ENCODE measurements around the gene UTF1. TPM values are rescaled to one million over a fixed set of nuclear protein-coding genes. Genes with fewer than 3 reads are reported as not detected.

UTF1 gene
- total RNA-seq, 1 donor from 2014 or later = not detected

GRCh38 chr10:133247681-133248333, 17.8 kb downstream of the UTF1 start:
- no peak for DNase-seq (ENCODE audit: low spot score)

DNA sequence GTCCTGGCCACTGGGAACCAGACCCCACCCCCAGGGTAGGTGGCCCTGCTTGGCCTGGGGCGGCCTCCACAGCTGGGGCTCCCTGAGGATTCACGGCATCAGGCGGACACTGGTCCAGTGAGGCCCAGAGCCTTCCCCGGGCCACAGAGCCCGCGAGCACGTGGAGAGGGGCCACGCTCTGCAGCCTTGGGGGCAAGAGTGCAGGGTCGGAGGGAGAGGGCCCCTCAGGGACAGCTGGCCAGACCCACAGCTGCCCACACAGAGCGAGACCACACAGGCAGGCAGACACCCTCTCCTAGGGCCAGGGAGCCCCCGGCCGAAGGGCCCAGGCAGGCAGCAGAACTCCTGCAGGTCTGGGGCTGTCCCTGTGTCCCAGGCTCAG, 18.3 kb downstream of the UTF1 start:
- DNase-seq (ENCODE audit: low spot score) = no peak

DNA sequence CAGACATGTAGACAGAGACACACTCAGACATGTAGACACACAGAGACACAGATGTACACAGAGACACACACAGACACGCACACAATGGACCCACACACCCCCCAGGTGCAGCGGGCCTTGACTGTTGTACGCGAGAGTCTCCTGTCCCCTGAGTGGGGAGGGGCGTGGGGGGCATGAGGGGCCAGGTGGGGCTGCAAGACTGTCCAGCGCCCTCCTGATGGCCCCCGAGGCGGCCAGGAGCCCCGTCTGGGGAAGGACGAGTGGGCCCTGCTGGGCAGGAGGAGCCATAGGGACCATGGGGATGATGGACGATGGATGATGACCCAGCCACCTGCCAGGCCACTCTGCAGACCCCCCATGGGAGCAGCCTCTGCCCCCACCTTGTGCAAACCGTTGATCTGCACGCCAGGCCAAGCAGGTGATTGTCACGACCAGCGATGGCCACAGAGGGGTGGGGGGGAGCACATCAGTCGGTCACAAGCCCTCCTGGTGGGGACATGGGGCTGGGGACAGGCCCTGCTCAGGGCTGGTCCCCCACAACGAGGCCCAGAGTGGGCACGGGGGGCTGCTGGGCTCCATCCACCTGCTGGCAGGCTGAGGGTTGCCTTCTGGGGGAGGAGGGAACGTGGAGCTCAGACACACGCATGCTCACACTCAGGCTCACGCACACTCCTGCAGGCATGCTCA, 19.2 kb downstream of the UTF1 start:
- no peak for DNase-seq (ENCODE audit: low spot score)

DNA sequence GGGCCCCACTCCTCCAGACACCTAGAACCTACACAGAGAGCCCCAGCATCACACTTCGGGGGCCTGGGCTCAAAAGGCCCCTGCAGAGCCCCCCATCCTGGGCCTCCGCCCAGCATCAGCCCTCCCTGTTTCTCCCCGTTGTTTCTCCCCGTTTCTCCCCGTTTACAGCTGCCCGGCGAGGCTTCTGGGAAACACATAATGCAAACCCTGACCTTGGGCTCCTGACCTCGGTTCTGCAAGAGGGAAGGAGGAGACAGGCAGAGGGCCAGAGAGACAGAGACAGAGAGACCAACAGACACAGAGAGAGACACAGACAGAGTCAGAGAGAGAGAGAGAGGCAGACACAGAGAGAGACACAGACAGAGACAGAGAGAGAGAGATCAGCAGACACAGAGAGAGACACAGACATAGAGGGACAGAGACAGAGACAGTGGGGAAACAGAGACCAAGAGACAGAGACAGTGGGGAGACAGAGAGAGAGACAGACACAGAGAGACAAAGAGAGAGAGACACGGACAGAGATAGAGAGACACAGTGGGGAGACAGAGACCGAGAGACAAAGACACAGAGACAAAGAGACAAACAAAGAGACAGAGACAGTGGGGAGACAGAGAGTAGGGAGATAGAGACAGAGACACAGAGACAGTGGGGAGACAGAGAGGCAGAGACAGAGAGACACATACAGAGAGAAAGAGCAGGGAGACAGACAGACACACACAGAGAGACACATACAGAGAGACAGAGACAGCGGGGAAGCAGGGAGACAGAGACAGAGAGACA, 20.1 kb downstream of the UTF1 start:
- no peak for DNase-seq (ENCODE audit: low spot score)

DNA sequence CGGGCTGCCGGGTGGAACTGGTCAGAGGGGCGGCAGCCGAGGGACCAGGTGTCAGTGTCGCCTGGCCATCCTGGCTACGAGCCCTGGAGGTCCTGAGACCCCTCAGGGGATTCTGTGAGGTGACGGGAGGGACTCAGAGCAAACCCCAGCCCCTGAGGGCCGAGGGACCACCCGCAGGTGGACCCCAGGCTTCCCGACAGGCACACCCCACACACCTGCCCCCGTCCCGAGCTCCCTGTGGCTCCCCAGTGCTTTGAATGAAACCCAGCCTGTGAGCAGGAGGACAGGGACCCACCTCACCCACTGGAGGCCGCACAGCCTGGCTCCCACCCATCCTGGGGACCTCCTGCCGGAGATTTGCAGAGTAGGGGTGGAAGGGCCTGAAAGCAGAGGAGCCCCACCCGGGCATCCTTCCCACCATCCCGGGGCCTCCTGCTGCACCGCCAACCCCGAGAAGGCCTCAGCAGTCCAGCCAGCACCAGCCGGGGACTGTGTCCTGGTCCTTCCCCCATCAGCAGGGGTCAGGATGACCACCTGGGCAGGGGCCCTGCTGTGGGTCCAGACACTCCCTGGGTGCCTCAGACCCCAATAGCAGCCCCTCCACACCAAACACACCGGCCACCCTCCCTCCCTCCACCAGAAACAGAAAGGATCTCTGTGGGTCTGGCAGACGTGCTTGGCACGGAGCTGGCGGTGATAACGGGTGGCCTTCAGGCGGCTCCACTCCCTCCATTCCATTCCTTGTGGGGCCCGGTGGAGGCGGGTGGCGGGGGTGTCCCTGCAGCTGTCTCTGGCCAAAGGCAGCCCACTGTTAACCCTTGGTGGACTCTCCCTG, 21.6 kb downstream of the UTF1 start:
- DNase-seq (ENCODE audit: low spot score) = no peak

DNA sequence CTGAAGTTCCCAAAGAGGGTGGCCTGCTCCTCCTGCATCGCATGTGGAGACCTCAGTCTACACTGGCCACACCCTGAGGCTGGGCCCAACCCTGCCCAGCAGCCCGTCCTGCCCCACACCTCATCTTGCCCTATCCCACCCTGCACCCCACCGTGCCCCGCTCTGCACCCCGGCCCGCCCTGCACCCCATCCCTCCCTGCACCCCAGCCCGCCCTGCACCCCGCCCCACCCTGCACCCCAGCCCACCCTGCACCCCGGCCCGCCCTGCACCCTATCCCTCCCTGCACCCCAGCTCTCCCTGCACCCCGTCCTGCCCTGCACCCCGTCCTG, 22.2 kb downstream of the UTF1 start:
- no peak for DNase-seq (ENCODE audit: low spot score)

GRCh38 chr10:133253361-133253955, 23.4 kb downstream of the UTF1 start:
- DNase-seq (ENCODE audit: low spot score) = no peak

- DNase-seq (ENCODE audit: low spot score) = no peak
These were observed 24.6 kb downstream of the UTF1 start for GRCh38 chr10:133254421-133255120.

DNA sequence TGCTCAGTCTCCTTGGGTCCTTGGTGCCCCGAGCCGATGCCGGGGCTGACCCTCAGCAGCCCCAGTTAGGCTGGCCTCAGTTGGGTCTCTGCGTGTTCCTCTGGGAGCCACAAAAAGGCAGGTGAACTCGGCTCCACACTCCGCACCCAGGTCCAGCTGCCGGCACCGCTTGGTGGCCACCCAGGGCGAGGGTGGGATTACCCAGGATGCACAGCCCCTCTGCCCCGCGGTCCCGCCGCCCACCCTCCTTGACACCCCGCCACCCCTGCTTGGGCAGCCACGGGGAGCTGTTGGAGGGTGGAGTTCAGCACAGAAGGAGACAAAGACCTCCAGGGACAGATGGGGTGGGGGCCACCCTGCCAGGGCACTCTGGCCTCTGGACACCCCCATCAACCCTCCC, 25.3 kb downstream of the UTF1 start:
- DNase-seq (ENCODE audit: low spot score) = no peak

GRCh38 chr10:133257489-133258065, 27.6 kb downstream of the UTF1 start:
- peak; percentile 83 for DNase-seq (ENCODE audit: low spot score)

- DNase-seq (ENCODE audit: low spot score) = peak; percentile 62
These were observed 28.2 kb downstream of the UTF1 start for GRCh38 chr10:133258066-133258817.

- peak; percentile 91 for DNase-seq (ENCODE audit: low spot score)
These were observed 29.0 kb downstream of the UTF1 start for GRCh38 chr10:133258818-133259601.

DNA sequence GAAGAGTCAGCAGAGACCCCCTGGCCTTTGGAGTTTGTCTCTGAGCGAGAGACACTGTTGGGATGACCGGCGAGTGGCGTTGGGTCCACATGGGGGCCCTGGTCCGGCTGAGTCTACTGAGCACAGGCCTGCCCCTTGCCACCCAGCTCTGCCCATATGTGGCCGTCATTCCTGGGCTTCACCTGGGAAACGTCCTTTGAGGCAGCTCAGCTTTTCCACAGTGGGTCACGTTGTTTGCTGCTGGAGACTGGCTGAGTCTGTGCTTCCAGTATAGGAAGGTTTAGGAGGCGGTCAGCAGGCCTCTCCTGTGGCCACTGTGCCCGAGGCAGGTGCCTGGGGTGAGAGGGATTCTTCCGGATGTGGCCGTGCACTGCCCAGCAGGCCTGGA, 29.6 kb downstream of the UTF1 start:
- no peak for DNase-seq (ENCODE audit: low spot score)

GRCh38 chr10:133260895-133261725, 31.1 kb downstream of the UTF1 start:
- peak; percentile 66 for DNase-seq (ENCODE audit: low spot score)

GRCh38 chr10:133261726-133262325, 31.8 kb downstream of the UTF1 start:
- DNase-seq (ENCODE audit: low spot score) = peak; percentile 92

- no peak for DNase-seq (ENCODE audit: low spot score)
These were observed 32.7 kb downstream of the UTF1 start for GRCh38 chr10:133262696-133263095.

- no peak for DNase-seq (ENCODE audit: low spot score)
These were observed 33.7 kb downstream of the UTF1 start for GRCh38 chr10:133263674-133264073.

- peak; percentile 61 for DNase-seq (ENCODE audit: low spot score)
These were observed 34.4 kb downstream of the UTF1 start for GRCh38 chr10:133264461-133264860.

Measured in ureter (tissue), 1 donor.